Coronary artery (tissue), 2 donors: ENCODE data around the gene AURKA.
"Not testable (repeated sequence)": the region's sequence is repeated elsewhere in the genome, so short reads cannot be mapped to it uniquely, and the experiment has no call there.

Source experiments
- DNase-seq: peaks from one replicate; pipeline ENCODE4 v3.0.0-alpha.2; 2017; ENCODE audit warnings: low spot score
- H3K27ac ChIP-seq, 2 donors: fragments of 200-600 bp; sonication (generic); one replicate each; pipeline ENCODE4 v1.5.1; 2016 to 2019
- H3K4me3 ChIP-seq: fragments of 200-600 bp; sonication (generic); 2 replicates; pipeline ENCODE4 v1.5.1; 2016; ENCODE audit warnings: mild to moderate bottlenecking, moderate library complexity
- CTCF ChIP-seq: fragments of 200-600 bp; sonication (generic); IDR thresholded peaks from one replicate; pipeline ENCODE4 v1.5.1; 2019; ENCODE audit warnings: antibody characterized with exemption

Gene AURKA

GRCh38 chr20:56417402-56417801 lies 25.4 kb upstream of the AURKA start:
- TF ChIP-seq CTCF, result no peak
- H3K27ac ChIP-seq, result peak overlapping the region in 1 of 2 donors; percentile 68

GRCh38 chr20:56414842-56415765 lies 23.1 kb upstream of the AURKA start:
- no peak for DNase-seq
- Histone ChIP-seq H3K27ac (no peak overlapping the region), H3K4me3 (no peak overlapping the region)
- no peak for TF ChIP-seq CTCF

More at GRCh38 chr20:56417402-56417801, 25.4 kb upstream of the AURKA start:
- DNase-seq, result no peak
- H3K4me3 ChIP-seq, result no peak overlapping the region

GRCh38 chr20:56412949-56413348 lies 20.9 kb upstream of the AURKA start:
- no peak for TF ChIP-seq CTCF
- H3K4me3 ChIP-seq, result peak overlapping the region; percentile 54
- peak overlapping the region in 1 of 2 donors; percentile 61 for H3K27ac ChIP-seq
- DNase-seq, result no peak

- DNase-seq, result no peak
- no peak for TF ChIP-seq CTCF
- peak overlapping the region in 1 of 2 donors; percentile 61 for H3K27ac ChIP-seq
- H3K4me3 ChIP-seq, result peak overlapping the region; percentile 54
Measured at GRCh38 chr20:56412473-56412790, 20.4 kb upstream of the AURKA start.

- DNase-seq, result no peak
- peak within 1 kb of the TSS; percentile 54 for H3K4me3 ChIP-seq
- H3K27ac ChIP-seq, result peak within 1 kb of the TSS in 1 of 2 donors; percentile 61
- no peak for TF ChIP-seq CTCF
Measured at GRCh38 chr20:56411759-56412472, 19.9 kb upstream of the AURKA start, which contains the start of gene CASS4. CASS4 (plus strand) TSS chr20:56412260; CDS start chr20:56412459, 199 bp downstream.

- not testable (repeated sequence) for DNase-seq, H3K4me3 ChIP-seq
- H3K27ac ChIP-seq, result peak overlapping the region in 1 of 2 donors; percentile 61
Measured at GRCh38 chr20:56411287-56411686, 19.3 kb upstream of the AURKA start.

GRCh38 chr20:56409956-56410355 lies 17.9 kb upstream of the AURKA start:
- H3K4me3 ChIP-seq, result no peak overlapping the region
- no peak for TF ChIP-seq CTCF
- H3K27ac ChIP-seq, result no peak overlapping the region
- no peak for DNase-seq
